Lower leg skin (tissue), 3 donors: ENCODE measurements around the gene SYNE2.

Experiments
- CTCF ChIP-seq, 3 donors: fragments of 450-650 bp; IDR thresholded peaks; one replicate each; pipeline ENCODE4 v1.5.1; 2016; ENCODE audit warnings: antibody characterized with exemption in 3 of 3, mild to moderate bottlenecking in 3 of 3, moderate library complexity in 2 of 3
- POLR2A ChIP-seq, 2 donors: fragments of 450-650 bp; IDR thresholded peaks; one replicate each; pipeline ENCODE4 v1.6.1; 2016 to 2017; ENCODE audit warnings: antibody characterized with exemption in 2 of 2, mild to moderate bottlenecking in 1 of 2, moderate library complexity in 1 of 2

DNA sequence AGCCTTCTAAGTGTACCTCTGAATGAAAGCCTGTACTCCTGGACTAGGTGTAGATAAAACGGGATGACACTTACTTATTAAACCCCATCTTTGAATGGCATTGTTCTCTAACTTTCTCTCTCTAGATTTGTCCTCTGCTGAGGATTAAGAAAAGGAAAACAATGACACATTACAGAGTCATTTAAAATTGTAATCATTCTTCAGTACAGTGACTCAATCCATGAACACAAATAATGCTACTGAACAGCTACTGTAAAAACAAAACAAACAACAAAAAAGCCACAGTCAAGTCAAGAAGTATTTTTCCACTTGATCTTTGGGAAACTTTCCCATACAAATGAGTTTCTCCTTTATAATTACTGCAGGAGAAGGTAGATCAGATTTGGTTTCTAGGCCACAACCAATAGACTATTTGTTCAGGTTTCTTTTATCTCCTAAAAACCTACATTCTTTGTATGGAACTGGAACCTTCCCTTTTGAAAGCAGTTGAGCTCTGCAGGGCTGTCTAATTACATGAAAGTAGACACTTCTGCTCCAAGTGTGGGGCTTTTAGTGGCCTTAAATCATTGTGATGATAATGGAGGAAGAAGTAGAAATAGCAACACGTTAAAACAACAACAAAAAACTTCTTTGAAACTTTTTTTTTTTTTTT lies 222.3 kb downstream of the SYNE2 start:
- no peak for TF ChIP-seq POLR2A (IDR thresholded peaks at IDR 0.05)
- TF ChIP-seq CTCF (IDR thresholded peaks at IDR 0.05) = no peak
